Hair follicular keratinocyte (primary cell): Measurements from ENCODE around the gene SLC6A8. TPM values are rescaled to one million over a fixed set of nuclear protein-coding genes. Genes with fewer than 3 reads are reported as not detected.

Source experiments
- total RNA-seq: library from RNA; depleted of rRNA; stranded (reverse); fragments of >200 nt; gene quantifications from 2 replicates; pipeline ENCODE4 v1.2.3, GENCODE V29; 2015

SLC6A8 gene
- total RNA-seq, result 20.2 and 20.9 TPM in 2 replicates

DNA sequence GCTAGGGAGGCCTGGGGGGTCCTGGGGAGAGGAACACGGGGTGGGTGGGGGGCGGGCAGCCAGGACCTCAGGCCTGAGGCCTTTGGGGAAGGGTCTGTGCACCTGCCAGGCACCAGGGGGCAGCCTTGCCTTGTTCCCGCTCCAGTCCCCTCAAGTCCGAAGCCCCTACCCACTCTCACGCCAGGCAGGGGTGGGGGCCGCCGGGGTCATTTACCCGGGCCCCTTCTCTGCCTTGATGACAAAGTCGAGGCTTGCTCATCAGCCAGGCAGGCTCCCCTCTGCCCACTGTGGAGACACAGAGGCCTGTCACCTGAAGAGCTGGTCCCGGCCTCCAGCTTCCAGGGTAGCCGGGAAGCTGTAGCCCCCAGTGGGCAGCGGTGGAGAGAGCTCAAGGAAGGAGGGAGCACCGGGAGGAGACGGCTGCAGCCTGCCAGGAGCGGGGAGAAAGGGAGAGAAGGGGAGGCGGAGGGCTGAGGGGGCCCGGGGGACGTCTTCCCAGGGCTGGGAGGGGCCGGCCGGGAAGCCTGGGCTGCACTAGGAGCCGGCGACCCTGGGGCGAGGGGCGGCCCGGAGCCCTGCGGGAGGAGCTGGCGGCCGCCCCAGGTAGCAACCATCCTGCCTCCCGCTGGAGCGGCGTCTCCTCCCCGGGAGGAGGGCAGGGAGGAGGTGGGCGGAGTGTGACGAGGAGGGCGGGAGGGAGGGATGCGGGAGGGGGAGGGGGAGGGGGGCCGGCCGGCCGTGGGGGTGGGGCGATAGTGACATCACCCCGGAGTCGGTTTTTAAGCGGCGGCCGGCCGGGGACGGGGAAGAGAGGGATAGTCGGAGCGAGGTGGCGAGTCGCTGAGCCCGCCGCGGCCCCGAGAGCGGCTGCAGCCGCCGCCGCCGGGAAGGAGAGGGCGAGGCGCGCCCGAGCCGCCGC is at the start of gene SLC6A8:
Gene SLC6A8 (plus strand): TSS at position 806 of the 919 bp plus-strand sequence. CDS start 649 bp downstream, outside the sequence.

DNA sequence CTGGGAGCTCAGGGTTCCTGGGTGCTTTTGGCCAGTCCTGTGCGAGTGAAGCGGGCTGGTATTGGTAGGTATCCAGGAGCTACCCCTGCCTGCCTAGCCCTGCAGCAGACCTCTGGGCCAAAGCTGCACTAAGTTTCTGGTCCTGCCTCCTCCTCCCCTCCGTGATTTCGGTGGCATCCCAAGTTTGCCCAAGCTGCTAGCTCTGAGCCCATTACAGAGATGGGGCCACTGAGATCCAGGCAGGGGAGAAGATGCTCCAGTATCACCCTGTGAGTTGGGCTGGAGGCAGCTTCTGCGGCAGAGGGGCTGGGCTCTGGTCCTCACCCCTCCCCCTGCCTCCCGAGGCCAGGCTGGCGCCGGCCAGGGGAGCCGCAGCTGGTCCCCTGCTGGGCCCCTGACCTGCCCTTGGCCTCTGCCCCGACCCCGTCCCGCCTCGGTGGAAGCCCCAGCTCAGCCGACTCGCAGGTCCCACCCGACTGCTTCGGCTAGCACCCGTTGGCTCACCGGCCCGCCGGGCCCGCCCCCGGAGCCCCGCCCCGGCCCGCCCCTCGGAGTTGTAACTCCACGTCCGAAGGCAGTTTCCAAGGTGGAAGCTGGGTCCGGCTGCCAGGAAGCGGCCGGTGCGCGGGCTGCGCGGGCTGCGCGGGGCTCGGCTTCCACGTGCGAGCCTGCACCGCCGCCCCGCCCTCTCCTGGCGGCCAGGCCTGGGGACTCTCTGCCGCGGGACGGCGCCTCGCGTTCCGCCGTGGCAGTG is 40.9 kb upstream of the SLC6A8 start, which contains the start of gene DUSP9:
Gene DUSP9 (plus strand): TSS at position 584 of the 754 bp plus-strand sequence. CDS start 751 bp downstream, outside the sequence.

DNA sequence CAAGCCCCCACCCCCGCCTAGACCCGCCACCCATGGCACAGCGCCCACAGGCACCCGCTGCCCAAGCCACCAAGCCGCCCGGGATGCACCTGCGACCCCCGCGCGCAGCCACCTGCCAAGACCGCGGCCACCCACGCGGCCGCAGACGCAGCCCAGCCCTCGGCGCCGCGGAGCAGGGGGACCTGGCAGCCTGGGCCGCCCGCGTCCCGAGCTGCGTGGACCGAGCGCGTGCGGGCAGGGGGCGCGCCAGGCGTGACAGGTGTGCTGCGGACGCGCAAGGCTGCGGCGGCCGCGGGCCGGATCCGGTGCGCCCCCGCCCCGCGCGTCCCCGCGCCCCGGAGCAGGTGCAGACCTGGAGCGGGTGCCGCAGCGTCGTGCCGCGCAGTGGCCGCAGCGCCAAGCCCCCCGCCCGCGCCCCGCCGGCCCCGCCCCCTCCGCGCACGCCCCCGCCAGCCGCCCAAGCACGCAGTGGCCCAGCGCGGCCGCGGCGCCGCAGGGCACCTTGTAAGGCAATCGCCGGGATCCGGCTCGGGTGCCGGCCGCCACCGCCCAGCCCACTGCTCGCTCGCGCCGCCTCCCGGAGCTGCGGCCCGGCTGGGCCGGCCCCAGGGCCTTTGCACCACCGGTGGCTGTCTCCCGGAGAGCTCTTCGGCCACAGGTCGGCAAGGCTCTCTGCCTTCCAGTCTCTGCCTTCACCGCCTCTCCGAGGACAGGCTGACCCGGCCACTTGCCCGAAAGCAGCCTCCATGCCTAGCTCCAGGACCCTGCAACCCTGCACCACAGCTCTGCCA is 14.1 kb upstream of the SLC6A8 start, which contains the start of gene PNCK:
Gene PNCK (minus strand): TSS at position 386 of the 791 bp plus-strand sequence. CDS start 737 bp downstream, outside the sequence.

DNA sequence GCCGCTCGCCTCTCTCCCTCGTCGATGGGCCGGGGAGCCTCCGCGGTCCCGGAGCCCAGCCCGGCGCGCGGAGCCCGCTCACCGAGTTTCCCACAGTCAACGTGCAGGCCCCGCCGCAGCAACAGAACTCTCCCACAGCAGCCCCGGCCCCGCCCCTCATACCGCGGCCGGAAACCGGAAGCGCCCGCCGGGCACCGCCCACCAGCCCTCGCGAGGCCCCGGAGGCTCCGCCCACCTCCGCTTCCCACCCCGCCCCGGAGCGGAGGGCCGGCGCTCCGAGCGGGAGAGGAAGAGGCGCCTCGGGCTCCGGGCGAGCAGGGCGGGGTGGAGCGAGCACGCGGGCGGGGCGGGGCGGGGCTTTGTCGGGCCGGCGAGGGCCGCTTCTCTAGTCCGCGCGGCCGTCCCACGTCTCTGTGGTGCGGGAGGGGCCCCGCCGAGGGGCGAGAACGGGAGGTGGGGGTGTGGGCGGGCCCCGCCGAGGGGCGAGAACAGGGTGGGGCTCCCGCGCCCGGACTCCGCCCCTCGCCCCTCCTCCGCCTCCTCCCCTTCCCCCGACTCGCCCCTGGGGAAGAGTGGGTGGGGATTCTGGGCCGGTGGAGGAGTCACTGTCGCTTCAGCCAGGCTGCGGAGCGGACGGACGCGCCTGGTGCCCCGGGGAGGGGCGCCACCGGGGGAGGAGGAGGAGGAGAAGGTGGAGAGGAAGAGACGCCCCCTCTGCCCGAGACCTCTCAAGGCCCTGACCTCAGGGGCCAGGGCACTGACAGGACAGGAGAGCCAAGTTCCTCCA is 36.7 kb downstream of the SLC6A8 start, which contains the start of the genes ABCD1 and BCAP31:
Gene ABCD1 (plus strand): TSS at position 605 of the 787 bp plus-strand sequence. CDS start 411 bp downstream, outside the sequence.
Gene BCAP31 (minus strand): TSS at position 136 of the 787 bp plus-strand sequence. CDS start 1,143 bp downstream, outside the sequence.

Other genes starting within 250 kb of the SLC6A8 start
- 2.0 and 4.1 TPM in 2 replicates for gene TREX2, start 241.9 kb upstream of the SLC6A8 start, total RNA-seq
- 22.7 and 52.9 TPM in 2 replicates for gene HAUS7, start 217.3 kb upstream of the SLC6A8 start, total RNA-seq
- 0.30 and 1.0 TPM in 2 replicates for gene BGN, start 192.9 kb upstream of the SLC6A8 start, total RNA-seq
- gene ATP2B3, start 170.3 kb upstream of the SLC6A8 start, total RNA-seq, result not detected in 2 replicates
- gene CCNQ, start 88.8 kb upstream of the SLC6A8 start, total RNA-seq, result 46.9 and 64.9 TPM in 2 replicates
- gene DUSP9, start 40.7 kb upstream of the SLC6A8 start, total RNA-seq, result 2.5 and 2.9 TPM in 2 replicates
- gene PNCK, start 14.1 kb upstream of the SLC6A8 start, total RNA-seq, result not detected in 2 replicates
- 181 and 206 TPM in 2 replicates for gene BCAP31, start 36.5 kb downstream of the SLC6A8 start, total RNA-seq
- gene ABCD1, start 36.9 kb downstream of the SLC6A8 start, total RNA-seq, result 1.2 and 3.0 TPM in 2 replicates
- 5.2 and 5.4 TPM in 2 replicates for gene PLXNB3, start 76.3 kb downstream of the SLC6A8 start, total RNA-seq
- gene SRPK3, start 93.1 kb downstream of the SLC6A8 start, total RNA-seq, result 0.11 TPM in 1 of 2 replicates, not detected in the other
- 71.1 and 76.5 TPM in 2 replicates for gene IDH3G, start 106.4 kb downstream of the SLC6A8 start, total RNA-seq
- gene SSR4, start 106.7 kb downstream of the SLC6A8 start, total RNA-seq, result 192 and 305 TPM in 2 replicates
- 0.04 TPM in 1 of 2 replicates, not detected in the other for gene PDZD4, start 142.6 kb downstream of the SLC6A8 start, total RNA-seq
- 3.0 and 9.4 TPM in 2 replicates for gene L1CAM, start 198.2 kb downstream of the SLC6A8 start, total RNA-seq
- gene AVPR2, start 216.7 kb downstream of the SLC6A8 start, total RNA-seq, result not detected in 2 replicates
- gene ARHGAP4, start 238.3 kb downstream of the SLC6A8 start, total RNA-seq, result 0.84 and 2.0 TPM in 2 replicates
- gene NAA10, start 247.1 kb downstream of the SLC6A8 start, total RNA-seq, result 138 and 185 TPM in 2 replicates